NB4 (cell line): ENCODE measurements around the gene HERC4.

Experiments used
- POLR2A ChIP-seq: IDR thresholded peaks from 2 replicates; pipeline ENCODE4 v1.6.1; 2011; ENCODE audit warnings: mild to moderate bottlenecking; ENCODE audit not compliant: insufficient read length; ENCODE audit errors: extremely low read depth
- TF ChIP-seq, protein P1 (sequence below): IDR thresholded peaks from one replicate; pipeline ENCODE4 v1.5.1; 2012; ENCODE audit warnings: low read depth, low read length
- TF ChIP-seq, protein P2 (sequence below): IDR thresholded peaks from 2 replicates; pipeline ENCODE4 v1.6.1; 2011; ENCODE audit warnings: low read depth, low read length

DNA sequence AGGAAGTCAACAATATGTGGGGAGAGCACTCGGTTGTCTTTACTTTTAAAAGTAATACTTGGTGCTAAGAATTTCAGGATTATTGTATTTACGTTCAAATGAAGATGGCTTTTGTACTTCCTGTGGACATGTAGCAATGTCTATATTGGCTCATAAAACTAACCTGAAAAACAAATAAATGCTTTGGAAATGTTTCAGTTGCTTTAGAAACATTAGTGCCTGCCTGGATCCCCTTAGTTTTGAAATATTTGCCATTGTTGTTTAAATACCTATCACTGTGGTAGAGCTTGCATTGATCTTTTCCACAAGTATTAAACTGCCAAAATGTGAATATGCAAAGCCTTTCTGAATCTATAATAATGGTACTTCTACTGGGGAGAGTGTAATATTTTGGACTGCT, 157.9 kb downstream of the HERC4 start:
- no peak for TF ChIP-seq POLR2A
- TF ChIP-seq, protein P1, sequence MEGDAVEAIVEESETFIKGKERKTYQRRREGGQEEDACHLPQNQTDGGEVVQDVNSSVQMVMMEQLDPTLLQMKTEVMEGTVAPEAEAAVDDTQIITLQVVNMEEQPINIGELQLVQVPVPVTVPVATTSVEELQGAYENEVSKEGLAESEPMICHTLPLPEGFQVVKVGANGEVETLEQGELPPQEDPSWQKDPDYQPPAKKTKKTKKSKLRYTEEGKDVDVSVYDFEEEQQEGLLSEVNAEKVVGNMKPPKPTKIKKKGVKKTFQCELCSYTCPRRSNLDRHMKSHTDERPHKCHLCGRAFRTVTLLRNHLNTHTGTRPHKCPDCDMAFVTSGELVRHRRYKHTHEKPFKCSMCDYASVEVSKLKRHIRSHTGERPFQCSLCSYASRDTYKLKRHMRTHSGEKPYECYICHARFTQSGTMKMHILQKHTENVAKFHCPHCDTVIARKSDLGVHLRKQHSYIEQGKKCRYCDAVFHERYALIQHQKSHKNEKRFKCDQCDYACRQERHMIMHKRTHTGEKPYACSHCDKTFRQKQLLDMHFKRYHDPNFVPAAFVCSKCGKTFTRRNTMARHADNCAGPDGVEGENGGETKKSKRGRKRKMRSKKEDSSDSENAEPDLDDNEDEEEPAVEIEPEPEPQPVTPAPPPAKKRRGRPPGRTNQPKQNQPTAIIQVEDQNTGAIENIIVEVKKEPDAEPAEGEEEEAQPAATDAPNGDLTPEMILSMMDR: no peak
- TF ChIP-seq, protein P2, sequence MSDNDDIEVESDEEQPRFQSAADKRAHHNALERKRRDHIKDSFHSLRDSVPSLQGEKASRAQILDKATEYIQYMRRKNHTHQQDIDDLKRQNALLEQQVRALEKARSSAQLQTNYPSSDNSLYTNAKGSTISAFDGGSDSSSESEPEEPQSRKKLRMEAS: no peak
